ENCODE data around the gene FOXE1.

The FOXE1 gene

DNA sequence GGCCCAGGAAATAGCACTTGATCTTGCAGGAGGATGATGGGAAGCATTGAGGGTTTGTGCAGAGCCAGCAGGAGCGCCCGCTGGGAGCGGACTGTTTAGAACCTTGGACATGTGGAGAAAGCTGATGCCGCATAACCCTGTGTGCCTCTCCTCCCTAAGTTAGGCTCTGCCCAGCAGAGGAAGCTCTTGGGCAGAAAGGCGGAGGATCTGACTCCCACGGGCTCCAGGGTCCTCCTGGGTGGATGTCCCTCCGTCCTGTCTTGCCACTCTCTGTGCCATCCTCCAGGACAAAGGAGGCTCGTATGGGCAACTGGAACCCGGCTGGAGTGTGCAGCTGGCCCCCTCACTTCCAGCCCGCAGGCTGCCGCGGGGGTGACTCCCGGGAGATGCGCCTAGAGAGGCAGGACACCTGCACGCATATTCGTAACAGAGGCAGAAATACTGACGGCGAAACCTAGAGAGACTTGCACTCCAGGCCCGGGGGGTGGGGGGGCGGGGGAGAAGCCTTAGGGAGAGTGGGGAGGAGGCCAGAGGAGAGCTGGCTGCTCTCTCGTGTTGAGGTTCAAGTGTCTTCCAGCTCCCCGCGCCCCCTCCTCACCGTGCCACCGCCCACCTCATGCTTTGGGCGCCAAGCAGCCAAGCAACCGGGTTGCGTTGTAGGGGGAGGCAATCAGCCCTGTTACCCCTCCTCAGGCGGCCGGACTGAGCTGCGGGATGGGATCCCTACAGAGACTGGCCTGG lies 5.4 kb upstream of the FOXE1 start:
- in situ Hi-C loops (cut with HindIII; ENCODE audit: low sequenced_read_pairs): no loop called here

DNA sequence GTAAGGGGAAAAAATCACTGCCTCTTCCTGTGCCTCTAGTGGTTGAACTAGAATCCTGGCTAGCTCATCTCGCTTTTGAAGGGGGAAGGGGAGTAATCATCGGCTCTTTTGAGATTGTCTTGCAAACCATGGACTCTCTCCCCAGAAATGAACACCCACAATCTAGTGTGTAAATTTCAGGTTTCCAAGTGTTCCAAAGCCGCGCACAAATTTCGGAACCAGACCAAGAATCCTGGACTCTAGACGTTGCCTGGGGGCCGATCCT lies 4.9 kb upstream of the FOXE1 start:
- in situ Hi-C loops (cut with HindIII; ENCODE audit: low sequenced_read_pairs): no loop called here

DNA sequence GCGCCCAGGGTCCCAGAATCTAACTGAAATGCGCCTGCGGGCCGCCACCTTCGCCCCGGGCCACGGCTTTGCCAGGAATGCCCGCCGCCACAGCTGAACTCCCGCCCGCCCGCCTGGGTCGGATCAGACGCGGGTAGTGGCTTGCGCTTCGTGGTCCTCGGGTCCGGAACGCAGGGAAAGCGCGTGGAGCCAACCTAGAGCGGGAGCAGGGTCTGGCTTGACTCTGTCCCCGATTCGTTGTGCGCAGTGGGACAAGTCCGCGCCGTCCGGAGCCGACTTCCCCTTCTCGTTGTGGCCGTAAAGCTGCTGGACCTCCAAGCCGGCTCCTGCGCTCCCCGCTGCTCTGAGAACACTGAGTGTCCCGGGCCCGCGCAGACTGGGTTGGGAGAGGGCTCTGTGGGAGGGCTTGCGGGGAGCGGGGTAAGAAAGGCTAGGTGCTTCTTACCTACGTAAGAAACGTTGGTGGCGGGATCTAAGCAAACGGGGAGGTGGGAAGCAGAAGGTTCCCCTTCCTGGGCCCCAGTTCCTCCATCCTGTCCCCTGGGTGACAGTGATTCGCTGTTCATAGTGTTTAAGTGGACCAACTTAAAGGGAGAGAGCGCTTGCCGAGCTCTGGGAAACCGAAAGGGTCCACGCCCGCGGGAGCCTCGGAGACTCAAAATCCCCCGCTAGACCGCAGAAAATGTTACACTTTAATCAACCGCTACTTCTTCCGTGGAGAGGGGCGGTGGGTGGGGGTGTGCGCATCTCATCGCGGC lies 4.4 kb upstream of the FOXE1 start:
- in situ Hi-C loops (cut with HindIII; ENCODE audit: low sequenced_read_pairs): no loop called here

DNA sequence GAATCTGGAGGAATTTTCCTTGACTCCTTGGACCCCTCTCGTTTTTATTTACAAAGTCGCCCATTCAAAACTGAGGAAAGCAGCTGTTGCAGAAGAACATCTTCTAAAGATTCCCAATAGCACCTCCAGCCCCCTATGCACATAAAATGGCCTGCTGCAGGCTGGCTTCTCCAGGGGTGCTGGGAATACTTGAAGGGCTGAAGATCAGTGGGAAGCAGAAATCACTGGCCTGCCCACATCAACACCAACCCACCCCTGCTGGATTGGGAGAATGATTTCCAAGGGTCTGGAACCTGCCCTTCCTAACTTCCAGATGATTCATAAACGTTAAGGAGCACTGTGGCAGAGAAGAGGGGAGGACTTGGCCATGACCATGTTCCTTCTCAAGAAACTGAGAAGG lies 3.0 kb upstream of the FOXE1 start:
- in situ Hi-C loops (cut with HindIII; ENCODE audit: low sequenced_read_pairs): no loop called here

DNA sequence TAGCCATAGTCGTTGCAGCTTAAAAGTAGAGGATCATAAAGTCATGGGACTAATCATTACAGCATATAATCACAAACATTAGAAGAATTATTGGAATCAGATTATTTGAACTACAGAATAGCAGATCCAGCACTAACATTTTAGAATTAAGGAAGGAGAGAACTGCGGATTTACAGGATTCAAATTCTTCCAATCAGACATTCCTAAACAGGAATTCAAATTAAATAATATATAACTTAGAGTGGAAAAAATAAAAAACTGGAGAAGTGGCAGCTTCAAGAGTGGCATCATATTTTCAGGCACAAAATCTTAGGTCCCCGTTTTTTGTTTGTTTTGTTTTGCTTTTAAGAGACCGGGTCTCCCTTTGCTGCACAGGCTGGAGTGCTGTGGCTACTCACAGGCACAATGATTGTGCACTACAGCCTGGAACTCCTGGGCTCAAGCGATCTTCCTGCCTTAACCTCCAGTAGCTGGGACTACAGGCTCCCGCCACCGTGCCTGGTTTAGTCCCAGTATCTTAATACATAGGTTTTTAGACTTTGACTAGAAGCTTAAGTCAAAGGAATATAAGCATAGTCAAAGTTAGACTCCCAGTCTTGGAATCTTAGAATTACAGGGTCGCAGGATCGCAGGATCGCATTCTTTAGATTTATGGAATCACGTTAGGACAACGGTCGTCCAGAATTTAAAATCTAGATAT lies 2.1 kb upstream of the FOXE1 start:
- in situ Hi-C loops (cut with HindIII; ENCODE audit: low sequenced_read_pairs): no loop called here

DNA sequence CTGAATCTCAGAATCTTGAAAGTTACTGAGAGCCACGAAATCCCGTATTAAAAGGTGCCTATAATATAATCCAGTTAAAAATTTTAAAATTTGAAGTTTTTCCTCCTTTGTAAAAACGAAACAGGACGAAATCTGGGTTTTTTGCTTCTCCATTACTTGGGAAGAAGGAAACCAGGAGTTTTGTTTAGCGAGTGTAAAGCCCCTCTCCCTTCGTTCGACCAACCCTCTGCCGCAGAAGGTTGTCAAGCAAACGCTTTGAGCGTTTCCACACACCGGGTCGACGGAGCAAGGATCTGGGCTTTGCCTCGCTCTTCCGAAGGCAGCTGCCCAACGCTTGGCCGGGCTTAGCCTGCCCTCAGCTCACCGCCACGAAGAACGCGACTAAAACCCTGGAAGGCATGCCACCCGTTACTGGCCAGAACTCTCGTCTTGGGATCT lies 1.6 kb upstream of the FOXE1 start:
- in situ Hi-C loops (cut with HindIII; ENCODE audit: low sequenced_read_pairs): no loop called here

DNA sequence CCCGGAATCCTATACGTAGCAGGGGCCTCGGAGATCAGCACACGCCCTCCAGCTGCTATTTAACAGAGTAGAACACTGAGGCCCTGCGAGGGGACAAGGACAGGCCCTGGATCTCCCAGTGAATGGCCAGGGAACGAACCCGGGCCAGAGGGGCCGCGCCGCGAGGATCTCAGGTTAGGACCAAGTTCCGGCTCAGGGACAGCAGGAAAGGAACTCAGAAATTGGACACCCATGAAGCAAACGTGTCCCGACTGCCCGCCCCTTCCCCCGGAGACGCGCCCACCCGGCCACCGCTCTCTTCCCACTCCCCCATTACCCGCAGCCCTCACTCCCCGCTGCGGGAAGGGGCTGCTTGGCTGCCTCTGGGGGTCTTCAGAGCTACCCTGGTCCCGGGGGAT lies 1.0 kb upstream of the FOXE1 start:
- in situ Hi-C loops (cut with HindIII; ENCODE audit: low sequenced_read_pairs): no loop called here

DNA sequence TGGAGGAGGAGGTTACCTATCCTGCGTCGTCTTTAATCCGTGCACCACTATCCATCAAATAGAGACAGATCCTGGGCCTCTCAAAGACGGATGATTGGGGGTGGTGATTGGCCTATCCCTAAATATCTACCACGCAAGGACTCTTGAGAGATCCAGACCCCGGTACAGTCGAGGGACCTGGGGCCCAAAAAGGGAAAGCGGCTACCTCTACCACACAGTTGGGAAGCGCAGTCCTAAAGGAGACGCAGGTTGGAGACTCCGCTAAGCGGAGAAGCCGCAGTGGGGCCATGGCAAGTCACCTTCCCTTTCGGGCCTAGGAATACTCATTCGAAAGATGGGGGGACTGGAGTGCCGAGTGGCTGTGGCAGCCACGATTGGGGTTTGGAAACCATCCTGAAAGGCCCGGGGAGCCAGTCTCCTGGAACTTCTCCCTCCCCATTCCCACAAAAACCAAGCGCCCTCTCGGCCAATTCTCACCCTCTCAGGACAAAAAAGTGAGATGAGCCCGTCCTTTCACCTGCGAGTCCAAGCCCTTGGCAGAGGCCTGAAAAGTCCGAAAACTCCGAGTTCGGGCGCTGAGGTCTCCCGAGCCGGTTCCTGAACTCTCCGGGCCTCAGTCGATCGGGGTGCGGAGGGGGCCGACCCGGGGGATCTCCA lies 499 bp upstream of the FOXE1 start:
- in situ Hi-C loops (cut with HindIII; ENCODE audit: low sequenced_read_pairs): no loop called here

DNA sequence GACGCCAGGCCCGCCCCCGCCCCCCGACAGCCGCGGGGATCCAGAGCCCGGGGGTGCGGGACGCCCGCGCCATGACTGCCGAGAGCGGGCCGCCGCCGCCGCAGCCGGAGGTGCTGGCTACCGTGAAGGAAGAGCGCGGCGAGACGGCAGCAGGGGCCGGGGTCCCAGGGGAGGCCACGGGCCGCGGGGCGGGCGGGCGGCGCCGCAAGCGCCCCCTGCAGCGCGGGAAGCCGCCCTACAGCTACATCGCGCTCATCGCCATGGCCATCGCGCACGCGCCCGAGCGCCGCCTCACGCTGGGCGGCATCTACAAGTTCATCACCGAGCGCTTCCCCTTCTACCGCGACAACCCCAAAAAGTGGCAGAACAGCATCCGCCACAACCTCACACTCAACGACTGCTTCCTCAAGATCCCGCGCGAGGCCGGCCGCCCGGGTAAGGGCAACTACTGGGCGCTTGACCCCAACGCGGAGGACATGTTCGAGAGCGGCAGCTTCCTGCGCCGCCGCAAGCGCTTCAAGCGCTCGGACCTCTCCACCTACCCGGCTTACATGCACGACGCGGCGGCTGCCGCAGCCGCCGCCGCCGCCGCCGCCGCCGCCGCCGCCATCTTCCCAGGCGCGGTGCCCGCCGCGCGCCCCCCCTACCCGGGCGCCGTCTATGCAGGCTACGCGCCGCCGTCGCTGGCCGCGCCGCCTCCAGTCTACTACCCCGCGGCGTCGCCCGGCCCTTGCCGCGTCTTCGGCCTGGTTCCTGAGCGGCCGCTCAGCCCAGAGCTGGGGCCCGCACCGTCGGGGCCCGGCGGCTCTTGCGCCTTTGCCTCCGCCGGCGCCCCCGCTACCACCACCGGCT lies 1.0 kb downstream of the FOXE1 start:
- in situ Hi-C loops (cut with HindIII; ENCODE audit: low sequenced_read_pairs): no loop called here

DNA sequence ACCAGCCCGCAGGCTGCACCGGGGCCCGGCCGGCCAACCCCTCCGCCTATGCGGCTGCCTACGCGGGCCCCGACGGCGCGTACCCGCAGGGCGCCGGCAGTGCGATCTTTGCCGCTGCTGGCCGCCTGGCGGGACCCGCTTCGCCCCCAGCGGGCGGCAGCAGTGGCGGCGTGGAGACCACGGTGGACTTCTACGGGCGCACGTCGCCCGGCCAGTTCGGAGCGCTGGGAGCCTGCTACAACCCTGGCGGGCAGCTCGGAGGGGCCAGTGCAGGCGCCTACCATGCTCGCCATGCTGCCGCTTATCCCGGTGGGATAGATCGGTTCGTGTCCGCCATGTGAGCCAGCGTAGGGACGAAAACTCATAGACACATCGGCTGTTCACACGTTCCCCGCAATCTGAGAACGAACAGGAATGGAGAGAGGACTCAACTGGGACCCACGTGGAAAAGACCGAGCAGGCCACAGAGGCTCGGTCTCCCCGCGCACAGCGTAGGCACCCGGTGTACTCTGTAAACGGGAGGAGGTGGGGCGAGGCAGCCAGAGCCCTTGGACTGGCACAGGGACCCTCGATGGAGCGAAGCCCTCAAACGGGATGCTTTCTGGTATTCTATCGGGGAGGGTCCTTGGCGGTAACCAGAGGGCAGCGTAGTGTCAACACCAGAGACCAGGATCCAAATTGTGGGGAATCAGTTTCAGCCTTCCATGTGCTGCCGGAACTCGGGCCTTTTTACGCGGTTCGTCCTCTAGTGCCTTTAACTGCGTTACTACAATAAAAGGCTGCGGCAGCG lies 1.9 kb downstream of the FOXE1 start:
- in situ Hi-C loops (cut with HindIII; ENCODE audit: low sequenced_read_pairs): loop anchor here (5.0 kb wide), 1 partner anchor 88 kb away; no protein-coding TSS in a partner anchor

DNA sequence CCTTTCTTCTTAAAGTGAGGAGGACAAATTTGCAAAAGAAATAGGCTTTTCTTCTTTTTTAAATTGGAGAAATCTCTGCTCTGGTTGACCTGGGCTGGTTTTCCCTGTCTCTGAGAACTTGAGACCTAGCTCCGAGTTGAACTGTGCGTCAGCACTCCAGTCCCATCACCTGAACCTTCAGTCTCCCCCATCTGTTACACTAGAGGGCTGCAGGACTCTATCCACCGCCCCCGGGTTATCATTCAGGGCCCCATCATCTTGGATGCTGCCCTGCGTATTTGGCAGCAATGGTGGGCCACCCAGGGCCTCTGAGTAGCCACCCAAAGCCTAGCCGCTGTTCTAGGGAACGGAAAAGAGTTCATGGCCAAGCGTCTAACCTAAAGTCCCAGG lies 2.5 kb downstream of the FOXE1 start:
- in situ Hi-C loops (cut with HindIII; ENCODE audit: low sequenced_read_pairs): loop anchor here (5.0 kb wide), 1 partner anchor 88 kb away; no protein-coding TSS in a partner anchor

DNA sequence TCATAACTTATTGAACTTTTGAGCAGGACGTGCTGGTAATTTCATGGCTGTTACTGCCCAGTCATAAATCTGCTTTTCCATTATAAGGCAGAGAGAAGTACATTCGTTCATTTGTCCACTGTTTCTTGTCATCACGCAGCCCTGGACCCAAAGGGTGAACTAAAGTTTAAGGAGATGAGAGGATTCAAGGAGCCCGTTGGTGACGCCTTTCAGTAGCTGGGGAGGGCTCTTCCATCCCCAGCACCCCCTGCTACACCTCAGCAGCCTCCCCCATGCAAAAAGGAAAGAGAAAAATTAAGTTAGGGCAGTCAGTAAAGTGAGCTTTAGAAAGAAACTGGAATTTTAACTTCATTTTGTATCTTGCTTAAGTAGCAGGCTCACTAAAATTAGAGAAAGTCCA lies 2.9 kb downstream of the FOXE1 start:
- in situ Hi-C loops (cut with HindIII; ENCODE audit: low sequenced_read_pairs): loop anchor here (5.0 kb wide), 1 partner anchor 89 kb away; no protein-coding TSS in a partner anchor

DNA sequence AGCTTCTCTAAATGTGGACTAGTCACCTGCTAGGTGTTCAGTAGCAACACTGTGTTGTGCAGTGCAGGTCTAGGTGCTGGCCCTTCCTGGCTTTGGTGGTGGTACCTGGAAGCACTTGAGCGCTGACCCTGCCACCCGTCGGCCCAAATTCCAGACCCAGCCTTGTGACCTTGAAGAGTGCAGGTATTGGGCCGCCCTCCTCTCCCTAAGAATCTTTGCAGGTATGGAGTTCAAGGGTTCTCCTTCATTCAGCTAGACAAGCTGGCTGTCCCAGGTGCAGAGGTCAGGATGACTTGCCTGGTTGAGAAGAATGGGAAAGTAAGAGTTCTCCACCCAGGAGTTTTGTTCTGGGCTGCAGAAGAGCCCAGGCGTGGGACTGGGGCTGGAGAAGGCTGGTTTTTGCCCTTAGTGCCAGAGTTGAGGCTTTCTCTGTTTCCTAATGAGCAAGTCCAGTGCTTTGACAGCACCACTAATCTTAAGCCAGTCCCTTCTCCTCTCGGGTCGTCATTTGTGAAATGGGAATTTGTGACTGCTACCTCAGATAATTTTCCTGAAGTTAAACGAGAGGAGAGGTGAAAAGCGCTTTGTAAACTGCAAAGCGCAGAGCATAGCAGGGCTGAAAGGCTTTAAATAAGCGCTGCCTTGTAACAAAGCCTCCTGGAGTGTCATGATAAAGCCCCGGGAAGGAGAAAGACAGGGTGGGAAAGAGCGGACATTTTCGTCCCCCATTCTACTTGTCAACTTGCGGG lies 4.0 kb downstream of the FOXE1 start:
- in situ Hi-C loops (cut with HindIII; ENCODE audit: low sequenced_read_pairs): loop anchor here (5.0 kb wide), 1 partner anchor 90 kb away; no protein-coding TSS in a partner anchor

DNA sequence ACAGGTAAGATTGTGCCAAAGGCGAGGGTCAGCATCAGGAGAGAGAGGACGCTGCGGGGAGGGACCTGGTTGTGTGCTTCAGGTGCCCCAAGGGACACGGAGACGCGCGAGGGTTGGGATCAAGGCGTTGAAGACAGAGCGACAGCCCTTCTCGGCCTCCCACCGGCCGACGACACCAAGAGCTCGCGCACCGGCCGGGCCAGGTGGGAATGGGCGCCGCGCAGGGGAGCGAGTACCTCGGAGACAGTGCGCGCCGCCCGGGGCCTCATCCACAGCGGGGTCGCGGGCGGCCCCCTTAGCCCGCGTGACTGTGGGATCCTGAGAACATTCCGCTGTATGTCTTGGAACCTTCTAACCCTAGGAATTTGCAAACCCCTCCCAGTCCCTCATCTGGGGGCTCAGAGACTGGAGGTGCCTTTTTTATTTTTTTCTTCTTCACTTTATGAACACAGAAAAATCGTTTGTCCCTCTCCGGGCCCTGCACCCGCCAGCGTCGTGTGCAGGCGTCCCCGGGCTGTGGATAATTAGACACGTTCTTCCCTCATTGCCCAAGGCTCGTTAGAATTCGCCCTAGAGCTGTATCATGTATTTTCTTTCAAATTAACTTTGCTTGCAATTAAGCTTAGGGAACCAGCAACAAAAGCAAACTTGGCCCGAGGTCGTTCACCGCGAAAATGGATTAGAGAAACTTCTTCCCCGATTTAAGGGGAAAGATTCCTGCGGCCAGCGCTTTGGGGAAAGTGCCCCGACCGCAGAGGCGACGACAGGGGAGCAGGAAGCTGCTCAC lies 4.8 kb downstream of the FOXE1 start:
- in situ Hi-C loops (cut with HindIII; ENCODE audit: low sequenced_read_pairs): loop anchor here (5.0 kb wide), 1 partner anchor 90 kb away; no protein-coding TSS in a partner anchor

DNA sequence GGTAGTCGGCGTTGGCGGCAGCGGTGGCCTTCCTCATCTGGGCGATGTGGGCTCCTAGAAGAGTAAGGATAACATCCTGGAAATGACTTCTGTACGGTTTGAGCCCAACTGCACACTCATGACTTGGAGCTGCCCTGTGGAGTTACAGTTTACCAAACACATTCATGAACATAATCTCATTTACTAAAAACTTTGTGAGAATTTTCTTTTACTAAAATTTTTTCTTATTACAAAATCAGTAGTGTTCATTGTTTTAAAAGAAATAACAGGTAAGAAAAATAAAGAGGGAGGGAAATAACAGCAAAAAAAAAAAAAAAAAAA lies 5.3 kb downstream of the FOXE1 start:
- in situ Hi-C loops (cut with HindIII; ENCODE audit: low sequenced_read_pairs): loop anchor here (5.0 kb wide), 1 partner anchor 91 kb away; no protein-coding TSS in a partner anchor

DNA sequence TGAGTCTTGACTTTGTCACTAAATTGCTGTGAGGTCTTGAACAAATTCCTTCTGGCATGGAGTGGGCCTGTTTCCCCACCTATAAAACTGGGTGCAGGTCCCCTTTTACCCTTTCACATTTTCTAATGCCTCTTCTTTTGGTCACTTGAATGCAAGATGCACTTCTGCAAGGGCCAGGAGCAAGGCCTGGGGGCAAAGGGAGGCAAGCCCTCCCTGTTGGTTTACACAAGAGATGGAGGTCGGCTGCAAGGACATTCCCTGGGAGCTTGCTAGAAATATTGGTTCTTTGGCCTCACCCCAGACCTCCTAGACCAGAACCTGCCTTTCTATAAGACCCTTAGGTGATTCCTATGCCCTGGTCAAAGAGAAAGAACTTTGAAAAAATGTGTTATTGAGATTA lies 5.8 kb downstream of the FOXE1 start:
- in situ Hi-C loops (cut with HindIII; ENCODE audit: low sequenced_read_pairs): loop anchor here (5.0 kb wide), 1 partner anchor 92 kb away; no protein-coding TSS in a partner anchor

DNA sequence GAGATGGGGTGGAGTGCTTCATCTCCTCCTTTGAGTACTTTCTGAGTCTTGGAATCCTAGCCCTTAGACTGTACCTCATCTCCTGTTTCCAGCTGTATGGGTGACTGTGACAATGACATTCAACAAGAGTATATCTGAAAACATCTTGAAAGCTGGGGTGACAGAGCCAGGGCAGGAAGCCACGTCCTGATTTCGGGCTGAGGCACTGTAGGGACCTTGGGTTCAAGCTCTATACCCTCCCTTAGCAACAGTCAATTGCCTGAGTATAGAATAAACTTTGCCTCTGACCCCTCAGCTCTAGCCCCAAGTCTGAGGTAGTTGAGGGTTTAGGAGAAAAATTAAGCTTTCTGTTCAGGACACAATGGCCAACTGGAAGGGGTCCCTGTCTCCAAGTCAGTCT lies 6.3 kb downstream of the FOXE1 start:
- in situ Hi-C loops (cut with HindIII; ENCODE audit: low sequenced_read_pairs): loop anchor here (5.0 kb wide), 1 partner anchor 92 kb away; no protein-coding TSS in a partner anchor

Data from endothelial cell of hepatic sinusoid (primary cell).